H1 (cell line): ENCODE results near the gene FOXA2. TPM values are rescaled to one million over a fixed set of nuclear protein-coding genes. Genes with fewer than 3 reads are reported as not detected.

ENCODE experiments used
- BACH1 ChIP-seq: IDR thresholded peaks from 2 replicates; pipeline ENCODE4 v1.6.1; 2012; ENCODE audit warnings: low read length, improper control_type of control experiment
- CHD2 ChIP-seq: IDR thresholded peaks from 2 replicates; pipeline ENCODE4 v1.6.1; 2012; ENCODE audit warnings: low read length, improper control_type of control experiment
- EP300 ChIP-seq, 2 experiments: IDR thresholded peaks; 1 replicate in 1 of 2; 2 replicates in 1 of 2; pipeline ENCODE4 v1.6.1; 2011 to 2012; ENCODE audit warnings: low read depth in 2 of 2, low read length in 2 of 2, mild to moderate bottlenecking in 2 of 2, borderline replicate concordance in 1 of 2, inconsistent platforms in 1 of 2, moderate library complexity in 1 of 2
- EZH2 ChIP-seq: fragments of 200-600 bp; sonication (generic); IDR thresholded peaks from 2 replicates; pipeline ENCODE4 v1.7.1; 2012; ENCODE audit warnings: low read depth, mild to moderate bottlenecking, moderate library complexity, low read length, inconsistent platforms; ENCODE audit not compliant: severe bottlenecking
- GABPA ChIP-seq: IDR thresholded peaks from 2 replicates; pipeline ENCODE4 v1.6.1; 2011; ENCODE audit warnings: mild to moderate bottlenecking, low read length, moderate library complexity, borderline replicate concordance; ENCODE audit not compliant: insufficient read depth
- KDM4A ChIP-seq: IDR thresholded peaks from one replicate; pipeline ENCODE4 v1.7.1; 2012; ENCODE audit warnings: low read depth, mild to moderate bottlenecking, moderate library complexity, low read length, inconsistent platforms; ENCODE audit not compliant: severe bottlenecking
- NRF1 ChIP-seq: IDR thresholded peaks from 2 replicates; pipeline ENCODE4 v1.6.1; 2011; ENCODE audit warnings: mild to moderate bottlenecking, low read depth, low read length, improper control_type of control experiment
- RAD21 ChIP-seq, 2 experiments: IDR thresholded peaks in 1 of 2; conservative IDR thresholded peaks in 1 of 2; 2 replicates each; pipeline ENCODE4 v1.6.1; 2011; ENCODE audit warnings: low read depth in 2 of 2, low read length in 2 of 2, improper control_type of control experiment in 1 of 2, inconsistent platforms in 1 of 2, mild to moderate bottlenecking in 1 of 2, moderate library complexity in 1 of 2
- SRF ChIP-seq: IDR thresholded peaks from 2 replicates; pipeline ENCODE4 v1.6.1; 2011; ENCODE audit warnings: mild to moderate bottlenecking, low read depth, low read length, moderate library complexity
- TAF1 ChIP-seq: IDR thresholded peaks from 2 replicates; pipeline ENCODE4 v1.6.1; 2011; ENCODE audit warnings: mild to moderate bottlenecking, low read depth, low read length
- polyA plus RNA-seq, 7 experiments: library from polyadenylated mRNA; depleted of rRNA in 3 of 7; stranded (reverse) in 5 of 7; unstranded in 2 of 7; fragments of >200 nt in 5 of 7; fragments of 200-250 nt in 2 of 7; gene quantifications; 1 replicate in 5 of 7; 2 replicates in 1 of 7; 4 replicates in 1 of 7; pipeline versions ENCODE4 v1.2.1 to v1.2.3, GENCODE V29; 2011 to 2013; ENCODE audit warnings: missing spikeins in 2 of 7, mixed read lengths in 2 of 7
- total RNA-seq: library from RNA; stranded (reverse); fragmentation: NEBNext Ultra II Directional; extraction: Animal tissue kit (Norgen Biotek cat#: 25700); gene quantifications from 2 replicates; pipeline ENCODE4 v1.2.1, GENCODE V29; 2021
- TF ChIP-seq, protein P1 (sequence below): fragments of 300-600 bp; sonication (generic); IDR thresholded peaks from 2 replicates; pipeline ENCODE4 v1.7.1; 2012; ENCODE audit warnings: low read length, moderate library complexity, mild to moderate bottlenecking, inconsistent platforms; ENCODE audit not compliant: insufficient replicate concordance

The FOXA2 gene
- total and polyA plus RNA-seq, 2 of the 8 experiments (the other 6 are each of a cell fraction or from before 2014, with no cell fraction given) = not detected

DNA sequence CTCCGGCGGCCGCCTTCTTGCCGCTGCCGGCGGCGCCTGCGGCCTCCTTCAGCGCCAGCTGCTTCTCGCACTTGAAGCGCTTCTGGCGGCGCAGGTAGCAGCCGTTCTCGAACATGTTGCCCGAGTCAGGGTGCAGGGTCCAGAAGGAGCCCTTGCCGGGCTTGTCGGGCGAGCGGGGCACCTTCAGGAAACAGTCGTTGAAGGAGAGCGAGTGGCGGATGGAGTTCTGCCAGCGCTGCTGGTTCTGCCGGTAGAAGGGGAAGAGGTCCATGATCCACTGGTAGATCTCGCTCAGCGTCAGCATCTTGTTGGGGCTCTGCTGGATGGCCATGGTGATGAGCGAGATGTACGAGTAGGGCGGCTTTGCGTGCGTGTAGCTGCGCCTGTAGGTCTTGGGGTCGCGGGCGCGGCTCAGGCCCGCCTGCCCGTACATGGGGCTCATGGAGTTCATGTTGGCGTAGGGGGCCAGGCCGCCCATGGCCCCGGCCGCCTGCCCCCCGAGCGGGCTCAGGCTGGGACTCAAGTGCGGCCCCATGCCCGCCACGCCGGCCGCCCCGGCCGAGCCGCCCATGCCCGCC lies 1.9 kb downstream of the FOXA2 start (continued):
- TF ChIP-seq, protein P1, sequence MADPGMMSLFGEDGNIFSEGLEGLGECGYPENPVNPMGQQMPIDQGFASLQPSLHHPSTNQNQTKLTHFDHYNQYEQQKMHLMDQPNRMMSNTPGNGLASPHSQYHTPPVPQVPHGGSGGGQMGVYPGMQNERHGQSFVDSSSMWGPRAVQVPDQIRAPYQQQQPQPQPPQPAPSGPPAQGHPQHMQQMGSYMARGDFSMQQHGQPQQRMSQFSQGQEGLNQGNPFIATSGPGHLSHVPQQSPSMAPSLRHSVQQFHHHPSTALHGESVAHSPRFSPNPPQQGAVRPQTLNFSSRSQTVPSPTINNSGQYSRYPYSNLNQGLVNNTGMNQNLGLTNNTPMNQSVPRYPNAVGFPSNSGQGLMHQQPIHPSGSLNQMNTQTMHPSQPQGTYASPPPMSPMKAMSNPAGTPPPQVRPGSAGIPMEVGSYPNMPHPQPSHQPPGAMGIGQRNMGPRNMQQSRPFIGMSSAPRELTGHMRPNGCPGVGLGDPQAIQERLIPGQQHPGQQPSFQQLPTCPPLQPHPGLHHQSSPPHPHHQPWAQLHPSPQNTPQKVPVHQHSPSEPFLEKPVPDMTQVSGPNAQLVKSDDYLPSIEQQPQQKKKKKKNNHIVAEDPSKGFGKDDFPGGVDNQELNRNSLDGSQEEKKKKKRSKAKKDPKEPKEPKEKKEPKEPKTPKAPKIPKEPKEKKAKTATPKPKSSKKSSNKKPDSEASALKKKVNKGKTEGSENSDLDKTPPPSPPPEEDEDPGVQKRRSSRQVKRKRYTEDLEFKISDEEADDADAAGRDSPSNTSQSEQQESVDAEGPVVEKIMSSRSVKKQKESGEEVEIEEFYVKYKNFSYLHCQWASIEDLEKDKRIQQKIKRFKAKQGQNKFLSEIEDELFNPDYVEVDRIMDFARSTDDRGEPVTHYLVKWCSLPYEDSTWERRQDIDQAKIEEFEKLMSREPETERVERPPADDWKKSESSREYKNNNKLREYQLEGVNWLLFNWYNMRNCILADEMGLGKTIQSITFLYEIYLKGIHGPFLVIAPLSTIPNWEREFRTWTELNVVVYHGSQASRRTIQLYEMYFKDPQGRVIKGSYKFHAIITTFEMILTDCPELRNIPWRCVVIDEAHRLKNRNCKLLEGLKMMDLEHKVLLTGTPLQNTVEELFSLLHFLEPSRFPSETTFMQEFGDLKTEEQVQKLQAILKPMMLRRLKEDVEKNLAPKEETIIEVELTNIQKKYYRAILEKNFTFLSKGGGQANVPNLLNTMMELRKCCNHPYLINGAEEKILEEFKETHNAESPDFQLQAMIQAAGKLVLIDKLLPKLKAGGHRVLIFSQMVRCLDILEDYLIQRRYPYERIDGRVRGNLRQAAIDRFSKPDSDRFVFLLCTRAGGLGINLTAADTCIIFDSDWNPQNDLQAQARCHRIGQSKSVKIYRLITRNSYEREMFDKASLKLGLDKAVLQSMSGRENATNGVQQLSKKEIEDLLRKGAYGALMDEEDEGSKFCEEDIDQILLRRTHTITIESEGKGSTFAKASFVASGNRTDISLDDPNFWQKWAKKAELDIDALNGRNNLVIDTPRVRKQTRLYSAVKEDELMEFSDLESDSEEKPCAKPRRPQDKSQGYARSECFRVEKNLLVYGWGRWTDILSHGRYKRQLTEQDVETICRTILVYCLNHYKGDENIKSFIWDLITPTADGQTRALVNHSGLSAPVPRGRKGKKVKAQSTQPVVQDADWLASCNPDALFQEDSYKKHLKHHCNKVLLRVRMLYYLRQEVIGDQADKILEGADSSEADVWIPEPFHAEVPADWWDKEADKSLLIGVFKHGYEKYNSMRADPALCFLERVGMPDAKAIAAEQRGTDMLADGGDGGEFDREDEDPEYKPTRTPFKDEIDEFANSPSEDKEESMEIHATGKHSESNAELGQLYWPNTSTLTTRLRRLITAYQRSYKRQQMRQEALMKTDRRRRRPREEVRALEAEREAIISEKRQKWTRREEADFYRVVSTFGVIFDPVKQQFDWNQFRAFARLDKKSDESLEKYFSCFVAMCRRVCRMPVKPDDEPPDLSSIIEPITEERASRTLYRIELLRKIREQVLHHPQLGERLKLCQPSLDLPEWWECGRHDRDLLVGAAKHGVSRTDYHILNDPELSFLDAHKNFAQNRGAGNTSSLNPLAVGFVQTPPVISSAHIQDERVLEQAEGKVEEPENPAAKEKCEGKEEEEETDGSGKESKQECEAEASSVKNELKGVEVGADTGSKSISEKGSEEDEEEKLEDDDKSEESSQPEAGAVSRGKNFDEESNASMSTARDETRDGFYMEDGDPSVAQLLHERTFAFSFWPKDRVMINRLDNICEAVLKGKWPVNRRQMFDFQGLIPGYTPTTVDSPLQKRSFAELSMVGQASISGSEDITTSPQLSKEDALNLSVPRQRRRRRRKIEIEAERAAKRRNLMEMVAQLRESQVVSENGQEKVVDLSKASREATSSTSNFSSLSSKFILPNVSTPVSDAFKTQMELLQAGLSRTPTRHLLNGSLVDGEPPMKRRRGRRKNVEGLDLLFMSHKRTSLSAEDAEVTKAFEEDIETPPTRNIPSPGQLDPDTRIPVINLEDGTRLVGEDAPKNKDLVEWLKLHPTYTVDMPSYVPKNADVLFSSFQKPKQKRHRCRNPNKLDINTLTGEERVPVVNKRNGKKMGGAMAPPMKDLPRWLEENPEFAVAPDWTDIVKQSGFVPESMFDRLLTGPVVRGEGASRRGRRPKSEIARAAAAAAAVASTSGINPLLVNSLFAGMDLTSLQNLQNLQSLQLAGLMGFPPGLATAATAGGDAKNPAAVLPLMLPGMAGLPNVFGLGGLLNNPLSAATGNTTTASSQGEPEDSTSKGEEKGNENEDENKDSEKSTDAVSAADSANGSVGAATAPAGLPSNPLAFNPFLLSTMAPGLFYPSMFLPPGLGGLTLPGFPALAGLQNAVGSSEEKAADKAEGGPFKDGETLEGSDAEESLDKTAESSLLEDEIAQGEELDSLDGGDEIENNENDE = no peak
- no peak for TF ChIP-seq NRF1
- TF ChIP-seq RAD21 (IDR thresholded peaks at IDR 0.05 in 1 of 2, conservative IDR thresholded peaks at IDR 0.05 in 1 of 2; ENCODE audit: low read depth in 2 of 2, low read length in 2 of 2) = no peak
- no peak for TF ChIP-seq SRF
- TF ChIP-seq GABPA = no peak
- peak; percentile 98 for TF ChIP-seq EZH2
- no peak for TF ChIP-seq EP300 (IDR thresholded peaks at IDR 0.05; ENCODE audit: borderline replicate concordance in 1 of 2, low read depth in 2 of 2, low read length in 2 of 2)
- no peak for TF ChIP-seq TAF1
- TF ChIP-seq CHD2 = no peak
- TF ChIP-seq KDM4A = peak; percentile 30
- TF ChIP-seq BACH1 = no peak
